ENCODE data around the gene DNTT. TPM values are rescaled to one million over a fixed set of nuclear protein-coding genes. Genes with fewer than 3 reads are reported as not detected.
"Not testable (repeated sequence)": the region's sequence is repeated elsewhere in the genome, so short reads cannot be mapped to it uniquely, and the experiment has no call there.

The DNTT gene
- total and polyA plus RNA-seq, 4 donors = not detected

DNA sequence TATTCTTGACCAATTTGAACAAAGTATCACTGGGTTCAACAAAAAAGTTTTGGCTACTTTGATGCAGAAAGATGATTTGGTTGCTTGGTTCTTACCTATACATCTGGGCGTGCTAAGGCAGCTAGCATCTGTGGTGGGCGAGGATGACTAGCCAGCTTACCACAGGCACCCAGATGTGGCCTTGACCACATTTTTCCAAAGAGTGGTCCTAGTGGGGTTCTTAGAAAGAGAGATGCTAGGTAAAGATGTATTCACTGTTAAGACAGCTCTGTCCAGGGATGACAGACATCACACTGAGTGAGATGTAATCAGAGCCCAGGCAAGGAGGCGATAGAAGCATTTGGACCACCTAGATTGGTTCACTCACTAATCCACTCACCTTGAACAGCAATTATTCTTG lies 785 bp downstream of the DNTT start:
- H3K27me3 ChIP-seq (ENCODE audit: control insufficient read depth in 3 of 3, insufficient read depth in 3 of 3, low read length in 2 of 3) = no peaks in the 10 kb centered on the region
- WGBS, 2 donors = 84 to 91% methylated on average over 3 of the region's 3 CpGs
- H3K9ac ChIP-seq (ENCODE audit: insufficient read depth in 1 of 2, low read length in 2 of 2) = no peak overlapping the region
- H3K4me3 ChIP-seq = no peak overlapping the region
- no peaks in the 10 kb centered on the region for H3K9me3 ChIP-seq (ENCODE audit: control insufficient read depth in 4 of 4, insufficient read depth in 3 of 4, low read length in 3 of 4)
- H3K4me1 ChIP-seq (ENCODE audit: control insufficient read depth in 5 of 5, insufficient read depth in 5 of 5, low read length in 5 of 5) = peaks cover 2 to 14% (median 9%) of the 10 kb centered on the region in 5 donors
- H3K27ac ChIP-seq (ENCODE audit: low read depth in 1 of 2, low read length in 1 of 2) = no peak overlapping the region
- TF ChIP-seq, protein P1, sequence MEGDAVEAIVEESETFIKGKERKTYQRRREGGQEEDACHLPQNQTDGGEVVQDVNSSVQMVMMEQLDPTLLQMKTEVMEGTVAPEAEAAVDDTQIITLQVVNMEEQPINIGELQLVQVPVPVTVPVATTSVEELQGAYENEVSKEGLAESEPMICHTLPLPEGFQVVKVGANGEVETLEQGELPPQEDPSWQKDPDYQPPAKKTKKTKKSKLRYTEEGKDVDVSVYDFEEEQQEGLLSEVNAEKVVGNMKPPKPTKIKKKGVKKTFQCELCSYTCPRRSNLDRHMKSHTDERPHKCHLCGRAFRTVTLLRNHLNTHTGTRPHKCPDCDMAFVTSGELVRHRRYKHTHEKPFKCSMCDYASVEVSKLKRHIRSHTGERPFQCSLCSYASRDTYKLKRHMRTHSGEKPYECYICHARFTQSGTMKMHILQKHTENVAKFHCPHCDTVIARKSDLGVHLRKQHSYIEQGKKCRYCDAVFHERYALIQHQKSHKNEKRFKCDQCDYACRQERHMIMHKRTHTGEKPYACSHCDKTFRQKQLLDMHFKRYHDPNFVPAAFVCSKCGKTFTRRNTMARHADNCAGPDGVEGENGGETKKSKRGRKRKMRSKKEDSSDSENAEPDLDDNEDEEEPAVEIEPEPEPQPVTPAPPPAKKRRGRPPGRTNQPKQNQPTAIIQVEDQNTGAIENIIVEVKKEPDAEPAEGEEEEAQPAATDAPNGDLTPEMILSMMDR (IDR thresholded peaks at IDR 0.05; ENCODE audit: control extremely low read depth, extremely low read depth) = no peak
- H3K36me3 ChIP-seq (ENCODE audit: control insufficient read depth in 4 of 4, insufficient read depth in 4 of 4, low read length in 4 of 4) = no peaks in the 10 kb centered on the region
- ATAC-seq (ENCODE audit: insufficient read depth, low FRiP score) = no peak
- no peak for DNase-seq

GRCh38 chr10:96306516-96306915 lies 2.3 kb downstream of the DNTT start:
- WGBS, 2 donors = 13 to 31% methylated on average over 8 of the region's 8 CpGs
- Histone ChIP-seq H3K36me3 (ENCODE audit: control insufficient read depth in 4 of 4, insufficient read depth in 4 of 4, low read length in 4 of 4) (no peaks in the 10 kb centered on the region), H3K4me1 (ENCODE audit: control insufficient read depth in 5 of 5, insufficient read depth in 5 of 5, low read length in 5 of 5) (peaks cover 2 to 19% (median 13%) of the 10 kb centered on the region in 5 donors), H3K27me3 (ENCODE audit: control insufficient read depth in 3 of 3, insufficient read depth in 3 of 3, low read length in 2 of 3) (no peaks in the 10 kb centered on the region), H3K4me3 (no peak overlapping the region), H3K27ac (ENCODE audit: low read depth in 1 of 2, low read length in 1 of 2) (no peak overlapping the region), H3K9me3 (ENCODE audit: control insufficient read depth in 4 of 4, insufficient read depth in 3 of 4, low read length in 3 of 4) (no peaks in the 10 kb centered on the region), H3K9ac (ENCODE audit: insufficient read depth in 1 of 2, low read length in 2 of 2) (no peak overlapping the region)
- TF ChIP-seq, protein P1 (IDR thresholded peaks at IDR 0.05; ENCODE audit: control extremely low read depth, extremely low read depth) = no peak
- DNase-seq = peak in 2 of 3 donors; percentile 38 to 47
- ATAC-seq (ENCODE audit: insufficient read depth, low FRiP score) = no peak

DNA sequence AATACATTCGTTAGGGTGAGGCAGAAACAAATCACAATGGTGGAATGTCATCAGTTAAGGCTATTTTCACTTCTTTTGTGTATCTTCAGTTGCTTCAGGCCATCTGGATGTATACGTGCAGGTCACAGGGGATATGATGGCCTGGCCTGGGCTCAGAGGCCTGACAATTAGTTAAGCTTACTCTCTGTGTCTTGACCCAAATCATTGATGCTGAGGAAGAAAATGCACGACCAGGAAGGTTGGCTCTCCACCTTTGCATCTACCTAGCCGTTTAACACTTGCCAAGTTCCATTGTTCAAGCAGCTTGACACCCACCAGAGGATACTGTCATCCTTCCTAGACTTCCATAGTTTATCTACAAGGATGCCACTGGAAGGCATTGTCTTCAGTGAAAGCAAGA lies 4.6 kb downstream of the DNTT start:
- H3K4me3 ChIP-seq; ATAC-seq (ENCODE audit: insufficient read depth, low FRiP score); H3K27me3 ChIP-seq (ENCODE audit: control insufficient read depth in 3 of 3, insufficient read depth in 3 of 3, low read length in 2 of 3); H3K9ac ChIP-seq (ENCODE audit: insufficient read depth in 1 of 2, low read length in 2 of 2); DNase-seq; H3K36me3 ChIP-seq (ENCODE audit: control insufficient read depth in 4 of 4, insufficient read depth in 4 of 4, low read length in 4 of 4); H3K9me3 ChIP-seq (ENCODE audit: control insufficient read depth in 4 of 4, insufficient read depth in 3 of 4, low read length in 3 of 4); H3K27ac ChIP-seq (ENCODE audit: low read depth in 1 of 2, low read length in 1 of 2): not testable (repeated sequence)
- peaks cover 2 to 19% (median 10%) of the 10 kb centered on the region in 5 donors for H3K4me1 ChIP-seq (ENCODE audit: control insufficient read depth in 5 of 5, insufficient read depth in 5 of 5, low read length in 5 of 5)
- WGBS, 2 donors = 61 to 70% methylated on average over 4 of the region's 4 CpGs

DNA sequence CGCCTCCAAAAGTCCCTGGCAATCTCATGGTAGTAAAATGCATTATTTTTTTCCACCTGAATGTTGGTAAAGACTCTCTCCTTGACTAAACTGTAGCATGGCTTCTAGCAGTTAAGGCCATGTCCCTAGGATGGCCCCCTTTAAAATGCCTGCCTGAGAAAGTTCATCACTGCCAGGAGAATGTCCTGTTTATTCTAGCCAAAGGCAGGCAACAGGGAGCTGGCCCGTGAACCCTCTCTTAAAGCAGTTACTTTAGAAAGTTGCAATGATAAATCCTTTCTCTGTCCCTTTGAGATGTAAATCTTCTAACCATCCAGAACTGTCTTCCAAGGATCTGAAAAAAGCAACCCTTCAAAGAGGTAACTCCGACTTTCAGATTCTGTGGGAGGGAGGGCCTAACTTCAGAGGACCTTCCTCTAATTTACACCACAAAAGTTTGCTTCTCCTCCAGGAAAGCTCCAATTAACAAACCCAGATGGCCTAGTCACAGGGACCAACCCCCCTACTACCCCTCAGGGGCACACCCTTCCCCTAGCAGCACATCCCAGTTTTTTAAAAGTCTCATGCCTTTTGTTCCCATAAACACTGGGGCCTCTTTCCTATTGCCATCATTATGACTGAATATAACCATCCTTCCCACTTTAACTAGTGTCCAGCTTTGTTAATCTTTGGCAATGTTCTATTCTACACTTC lies 5.5 kb downstream of the DNTT start:
- Histone ChIP-seq H3K4me3 (no peak overlapping the region), H3K36me3 (ENCODE audit: control insufficient read depth in 4 of 4, insufficient read depth in 4 of 4, low read length in 4 of 4) (no peaks in the 10 kb centered on the region), H3K4me1 (ENCODE audit: control insufficient read depth in 5 of 5, insufficient read depth in 5 of 5, low read length in 5 of 5) (peaks cover 2 to 19% (median 10%) of the 10 kb centered on the region in 5 donors), H3K27ac (ENCODE audit: low read depth in 1 of 2, low read length in 1 of 2) (no peak overlapping the region), H3K27me3 (ENCODE audit: control insufficient read depth in 3 of 3, insufficient read depth in 3 of 3, low read length in 2 of 3) (no peaks in the 10 kb centered on the region), H3K9me3 (ENCODE audit: control insufficient read depth in 4 of 4, insufficient read depth in 3 of 4, low read length in 3 of 4) (no peaks in the 10 kb centered on the region), H3K9ac (ENCODE audit: insufficient read depth in 1 of 2, low read length in 2 of 2) (no peak overlapping the region)
- ATAC-seq (ENCODE audit: insufficient read depth, low FRiP score) (no peak), DNase-seq (peak in 2 of 3 donors; percentile 44 to 53)
- WGBS, 2 donors = 52 to 56% methylated on average over 3 of the region's 3 CpGs
- TF ChIP-seq, protein P1 (IDR thresholded peaks at IDR 0.05; ENCODE audit: control extremely low read depth, extremely low read depth) = no peak
